BLaER1 treated with 17β-estradiol and CSF1 and Interleukin-3, amounts not matched to agents 10 nM and 100 nM (cell line): Measurements from ENCODE around the gene NKD2.
"Not testable (repeated sequence)": the region's sequence is repeated elsewhere in the genome, so short reads cannot be mapped to it uniquely, and the experiment has no call there.

Experiments used
- H3K27ac ChIP-seq, 11 experiments: shearing (Covaris generic); formaldehyde crosslinking; 2 replicates each; pipeline ENCODE4 v1.8.1; 2022
- H3K27me3 ChIP-seq, 11 experiments: shearing (Covaris generic); formaldehyde crosslinking; 2 replicates each; pipeline ENCODE4 v1.8.1; 2022
- H3K36me3 ChIP-seq, 11 experiments: shearing (Covaris generic); formaldehyde crosslinking; 2 replicates each; pipeline ENCODE4 v1.8.1; 2022
- H3K4me1 ChIP-seq, 10 experiments: shearing (Covaris generic); formaldehyde crosslinking; 2 replicates each; pipeline ENCODE4 v1.8.1; 2022
- H3K4me2 ChIP-seq, 11 experiments: shearing (Covaris generic); formaldehyde crosslinking; 2 replicates each; pipeline ENCODE4 v1.8.1; 2022
- H3K4me3 ChIP-seq, 10 experiments: shearing (Covaris generic); formaldehyde crosslinking; 2 replicates each; pipeline ENCODE4 v1.8.1; 2022
- H3K9ac ChIP-seq, 11 experiments: shearing (Covaris generic); formaldehyde crosslinking; 2 replicates each; pipeline ENCODE4 v1.8.1; 2022
- H3K9me3 ChIP-seq, 11 experiments: shearing (Covaris generic); formaldehyde crosslinking; replicated peaks in 1 of 11; 2 replicates each; pipeline ENCODE4 v1.8.1; 2022
- H4K20me1 ChIP-seq, 11 experiments: shearing (Covaris generic); formaldehyde crosslinking; 2 replicates each; pipeline ENCODE4 v1.8.1; 2022
- Cebpa-rat ChIP-seq, 11 experiments: shearing (Covaris generic); IDR thresholded peaks; 2 replicates each; pipeline ENCODE4 v1.8.1; 2022

NKD2 gene

DNA sequence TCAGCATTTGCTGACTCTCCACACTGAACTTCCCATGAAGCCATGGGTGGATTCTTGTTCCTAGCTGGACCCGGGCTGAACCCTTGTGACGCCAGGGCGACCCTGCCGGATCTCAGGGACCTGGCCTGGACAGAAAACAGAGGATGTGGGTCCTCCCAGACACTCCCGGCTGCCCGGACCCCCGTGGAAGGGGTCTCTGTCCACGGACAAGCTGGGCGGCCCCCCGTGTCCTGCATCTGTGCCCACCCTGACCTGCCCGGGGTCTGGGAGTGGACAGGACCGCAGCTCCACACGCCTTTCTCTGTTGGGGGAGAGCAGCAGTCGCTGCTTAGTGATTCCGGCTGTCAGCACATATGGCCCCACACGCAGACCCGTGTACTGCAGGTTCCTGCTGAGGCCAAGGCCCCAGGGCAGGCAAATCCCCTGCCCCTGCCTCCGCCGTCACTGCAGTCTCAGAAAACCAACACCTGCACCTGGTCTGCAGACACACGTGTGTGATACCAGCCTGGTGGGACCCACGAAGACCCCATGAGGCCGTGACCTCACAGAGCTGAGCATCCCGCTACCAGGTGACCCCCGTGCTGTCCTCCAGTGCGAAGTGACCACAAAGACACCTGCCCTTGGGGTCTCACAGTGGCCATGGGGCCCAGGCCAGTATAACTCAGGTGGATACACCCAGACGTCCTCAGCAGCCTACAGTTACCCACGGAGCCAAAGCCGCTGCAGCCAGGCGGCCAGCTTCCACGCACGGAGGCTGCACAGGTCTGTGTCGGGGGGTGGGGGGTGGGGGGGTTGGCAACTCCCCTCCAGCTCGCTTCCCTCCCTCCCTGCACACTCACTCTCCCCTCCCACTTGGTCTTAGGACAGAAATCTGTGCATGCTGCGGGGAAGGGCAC, 50.6 kb downstream of the NKD2 start:
- Histone ChIP-seq H3K4me2 (no peak overlapping the region), H3K36me3 (peaks cover 0 to 44% (median 9%) of the 10 kb centered on the region in 11 experiments; a peak in 9 of 22 replicates), H3K27me3 (peaks cover 0 to 2% (median 0%) of the 10 kb centered on the region in 11 experiments; a peak in 1 of 22 replicates), H3K4me1 (peaks cover 15 to 31% (median 27%) of the 10 kb centered on the region in 10 experiments), H4K20me1 (peaks cover 0 to 49% (median 13%) of the 10 kb centered on the region in 11 experiments; a peak in 17 of 22 replicates), H3K9ac (no peak overlapping the region), H3K4me3 (no peak overlapping the region), H3K27ac (no peak overlapping the region), H3K9me3 (no peaks in the 10 kb centered on the region)
- no peak for TF ChIP-seq Cebpa-rat (IDR thresholded peaks at IDR 0.05)

DNA sequence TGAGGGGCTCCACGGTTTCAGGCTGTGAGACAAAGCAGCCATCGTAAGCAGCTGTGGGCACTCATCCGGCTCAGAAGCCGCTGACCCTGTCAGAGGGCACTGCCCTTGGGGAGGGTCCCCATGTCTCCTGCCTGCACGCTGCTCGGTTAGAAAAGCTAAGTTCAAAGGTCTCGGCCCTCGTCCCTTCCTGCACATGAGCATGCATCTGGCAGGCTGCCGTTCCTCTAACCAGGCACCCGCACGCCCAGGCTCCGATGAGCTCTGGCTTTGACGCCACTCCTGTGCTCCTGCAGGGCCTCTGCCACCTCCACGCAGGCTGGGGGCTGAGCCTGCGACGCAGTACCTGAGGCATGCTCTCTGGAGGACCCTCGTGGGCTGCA, 51.3 kb downstream of the NKD2 start:
- Histone ChIP-seq H3K4me2 (no peak overlapping the region), H3K4me1 (peaks cover 9 to 24% (median 20%) of the 10 kb centered on the region in 10 experiments)
- TF ChIP-seq Cebpa-rat (IDR thresholded peaks at IDR 0.05) = no peak

DNA sequence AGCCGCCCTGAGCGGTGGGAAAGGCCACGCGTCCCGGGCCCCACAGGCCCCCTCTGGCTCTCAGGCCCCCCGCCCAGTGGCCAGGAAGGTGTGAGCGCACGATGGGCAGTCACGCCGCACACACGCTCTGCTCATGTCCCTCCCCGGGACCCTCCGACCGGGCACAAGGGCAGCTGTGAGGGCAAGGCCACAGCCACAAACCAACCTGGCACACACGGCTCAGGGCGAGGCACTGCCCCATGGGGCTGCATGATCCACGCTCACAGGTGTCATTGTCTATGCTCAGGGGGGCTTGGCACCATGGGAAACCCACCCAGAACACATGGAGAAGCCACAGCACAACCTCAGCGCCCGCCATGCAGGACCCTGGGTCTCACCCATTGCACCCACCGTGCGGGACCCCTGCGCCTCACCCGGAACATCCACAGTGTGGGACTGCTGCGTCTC, 52.0 kb downstream of the NKD2 start:
- no peak overlapping the region for H3K4me3 ChIP-seq
- H3K27me3 ChIP-seq = no peaks in the 10 kb centered on the region
- H3K4me2 ChIP-seq = no peak overlapping the region
- peaks cover 0 to 56% (median 7%) of the 10 kb centered on the region in 11 experiments; a peak in 9 of 22 replicates for H3K36me3 ChIP-seq
- H4K20me1 ChIP-seq = peaks cover 0 to 38% (median 6%) of the 10 kb centered on the region in 11 experiments; a peak in 8 of 22 replicates
- H3K27ac ChIP-seq = no peak overlapping the region
- peaks cover 7 to 17% (median 14%) of the 10 kb centered on the region in 10 experiments; a peak in 19 of 20 replicates for H3K4me1 ChIP-seq
- H3K9me3 ChIP-seq = no peaks in the 10 kb centered on the region
- no peak overlapping the region for H3K9ac ChIP-seq
- TF ChIP-seq Cebpa-rat (IDR thresholded peaks at IDR 0.05) = no peak

More for the DNA sequence above, 51.3 kb downstream of the NKD2 start:
- Histone ChIP-seq H3K4me3 (no peak overlapping the region), H4K20me1 (peaks cover 0 to 44% (median 7%) of the 10 kb centered on the region in 11 experiments; a peak in 10 of 22 replicates), H3K36me3 (peaks cover 0 to 49% (median 10%) of the 10 kb centered on the region in 11 experiments; a peak in 9 of 22 replicates), H3K27me3 (no peaks in the 10 kb centered on the region), H3K27ac (no peak overlapping the region), H3K9me3 (no peaks in the 10 kb centered on the region), H3K9ac (no peak overlapping the region)

DNA sequence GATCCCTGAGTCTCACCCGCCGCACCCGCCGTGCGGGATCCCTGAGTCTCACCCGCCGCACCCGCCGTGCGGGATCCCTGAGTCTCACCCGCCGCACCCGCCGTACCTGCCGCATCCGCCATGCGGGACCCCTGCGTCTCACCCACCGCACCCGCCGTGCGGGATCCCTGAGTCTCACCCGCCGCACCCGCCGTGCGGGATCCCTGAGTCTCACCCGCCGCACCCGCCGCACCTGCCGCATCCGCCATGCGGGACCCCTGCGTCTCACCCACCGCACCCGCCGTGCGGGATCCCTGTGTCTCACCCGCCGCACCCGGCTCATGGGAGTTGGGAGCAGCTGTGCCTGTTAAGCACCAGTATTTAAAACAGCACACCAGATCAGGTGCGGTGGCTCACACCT, 52.7 kb downstream of the NKD2 start:
- not testable (repeated sequence) for H3K27me3 ChIP-seq, H3K9ac ChIP-seq, H3K4me3 ChIP-seq, H3K4me2 ChIP-seq, H3K27ac ChIP-seq, H3K9me3 ChIP-seq
- peaks cover 0 to 10% (median 6%) of the 10 kb centered on the region in 10 experiments; a peak in 15 of 20 replicates for H3K4me1 ChIP-seq
- peaks cover 0 to 56% (median 0%) of the 10 kb centered on the region in 11 experiments; a peak in 9 of 22 replicates for H3K36me3 ChIP-seq
- peaks cover 0 to 38% (median under 1%) of the 10 kb centered on the region in 11 experiments; a peak in 7 of 22 replicates for H4K20me1 ChIP-seq

DNA sequence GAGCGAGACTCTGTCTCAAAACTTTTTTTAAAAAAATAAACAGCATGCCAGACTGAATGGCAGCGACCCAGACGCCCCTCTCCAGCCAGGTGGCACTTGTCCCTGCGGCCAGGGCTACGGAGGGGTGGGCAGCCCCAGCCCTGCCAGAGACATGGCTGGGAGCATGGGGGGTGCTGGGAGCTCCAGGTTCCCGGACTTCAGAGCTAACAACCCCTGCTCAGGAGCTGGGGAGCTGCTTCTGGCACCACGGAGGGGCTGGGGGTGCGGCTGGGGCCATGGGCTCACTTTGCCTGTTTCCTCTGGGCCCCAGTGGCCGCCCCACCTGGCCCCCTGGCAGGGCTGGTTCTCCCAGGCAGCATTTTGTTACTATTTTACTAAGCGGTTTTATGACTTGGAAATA, 53.3 kb downstream of the NKD2 start:
- H3K9me3 ChIP-seq = no peaks in the 10 kb centered on the region
- peaks cover 0 to 52% (median 0%) of the 10 kb centered on the region in 11 experiments; a peak in 9 of 22 replicates for H3K36me3 ChIP-seq
- H3K4me2 ChIP-seq = no peak overlapping the region
- peaks cover 0 to 8% (median under 1%) of the 10 kb centered on the region in 10 experiments; a peak in 9 of 20 replicates for H3K4me1 ChIP-seq
- peaks cover 0 to 38% (median 0%) of the 10 kb centered on the region in 11 experiments; a peak in 8 of 22 replicates for H4K20me1 ChIP-seq
- no peak overlapping the region for H3K4me3 ChIP-seq
- no peak for TF ChIP-seq Cebpa-rat (IDR thresholded peaks at IDR 0.05)
- no peaks in the 10 kb centered on the region for H3K27me3 ChIP-seq
- no peak overlapping the region for H3K27ac ChIP-seq
- no peak overlapping the region for H3K9ac ChIP-seq

DNA sequence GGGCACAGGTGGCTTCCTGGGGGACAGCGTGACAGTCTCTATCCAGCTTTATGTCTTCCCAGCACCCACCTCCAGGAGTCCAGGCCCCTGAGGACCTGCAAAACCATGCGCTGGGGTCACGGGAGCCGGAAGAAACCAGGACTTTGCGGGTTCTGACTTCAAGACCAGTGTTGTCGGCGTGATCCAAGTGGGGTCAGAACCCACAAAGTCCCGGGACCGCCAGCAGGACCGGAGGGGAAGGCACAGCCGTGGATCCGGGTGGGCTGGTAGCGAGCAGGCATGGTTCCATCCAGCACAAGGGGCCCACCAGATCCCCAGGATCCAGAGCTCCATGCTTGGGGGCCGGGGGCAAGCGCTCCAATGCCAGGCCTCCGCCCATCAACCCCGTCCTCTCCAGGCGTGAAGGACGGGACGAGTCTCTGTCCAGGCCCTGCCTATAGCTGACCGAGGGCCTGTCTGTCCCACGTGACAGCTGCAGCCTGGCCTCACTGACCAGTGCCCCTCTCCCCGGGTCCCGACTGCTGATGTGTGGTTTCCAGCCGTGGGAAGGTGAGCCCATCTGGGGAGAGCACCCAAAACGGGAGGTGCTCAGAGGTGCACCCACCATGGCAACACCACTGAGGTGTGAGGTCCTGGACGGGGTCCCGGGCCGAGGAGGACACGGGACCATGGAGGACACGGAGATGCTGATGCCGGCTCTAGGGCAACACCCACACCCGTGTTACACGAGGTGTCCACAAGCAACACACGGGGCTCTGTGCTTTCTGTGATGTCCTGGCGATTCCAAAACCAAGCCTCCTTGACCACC, 54.4 kb downstream of the NKD2 start:
- no peaks in the 10 kb centered on the region for H3K27me3 ChIP-seq
- H3K9ac ChIP-seq = no peak overlapping the region
- peaks cover 0 to 39% (median 2%) of the 10 kb centered on the region in 11 experiments; a peak in 8 of 22 replicates for H4K20me1 ChIP-seq
- TF ChIP-seq Cebpa-rat (IDR thresholded peaks at IDR 0.05) = no peak
- H3K4me1 ChIP-seq = peaks cover 0 to 11% (median 6%) of the 10 kb centered on the region in 10 experiments; a peak in 6 of 20 replicates
- no peak overlapping the region for H3K4me3 ChIP-seq
- no peak overlapping the region for H3K27ac ChIP-seq
- no peaks in the 10 kb centered on the region for H3K9me3 ChIP-seq
- H3K36me3 ChIP-seq = peaks cover 0 to 41% (median 0%) of the 10 kb centered on the region in 11 experiments; a peak in 9 of 22 replicates
- H3K4me2 ChIP-seq = no peak overlapping the region

DNA sequence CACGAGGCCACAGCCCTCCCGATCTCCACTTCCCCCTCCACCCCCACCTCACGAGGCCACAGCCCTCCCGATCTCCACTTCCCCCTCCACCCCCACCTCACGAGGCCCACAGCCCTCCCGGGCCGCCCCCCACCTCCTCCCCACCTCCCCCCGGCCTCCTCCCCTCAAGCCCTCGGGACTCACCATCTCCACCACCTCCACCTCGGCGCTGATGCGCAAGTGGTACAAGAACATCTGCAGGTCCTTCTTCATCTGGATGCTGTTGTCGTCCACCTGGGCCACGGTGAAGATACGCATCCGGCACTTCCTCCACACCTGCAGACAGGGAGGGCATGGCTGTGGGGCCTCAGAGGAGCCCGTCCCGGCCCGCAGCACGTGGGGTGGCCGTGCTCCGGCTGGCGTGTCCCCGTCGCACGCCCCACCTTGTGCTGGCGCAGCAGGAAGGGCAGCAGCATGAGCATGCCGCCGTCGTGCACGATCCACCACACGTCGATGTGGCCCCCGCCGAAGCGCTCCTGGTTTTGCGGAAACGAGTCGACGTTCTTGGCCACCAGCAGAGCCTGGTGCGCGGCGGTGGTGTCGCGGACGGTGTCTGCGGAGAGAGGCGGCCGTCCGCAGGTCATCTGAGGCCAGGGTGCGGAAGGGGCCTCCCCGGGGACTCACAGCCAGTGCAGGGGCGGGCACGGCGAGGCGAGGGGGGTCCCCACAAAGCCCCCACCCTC, 55.2 kb downstream of the NKD2 start:
- no peaks in the 10 kb centered on the region for H3K27me3 ChIP-seq
- H3K9me3 ChIP-seq = no peaks in the 10 kb centered on the region
- H3K9ac ChIP-seq = no peak overlapping the region
- peaks cover 0 to 11% (median 6%) of the 10 kb centered on the region in 10 experiments; a peak in 6 of 20 replicates for H3K4me1 ChIP-seq
- H3K36me3 ChIP-seq = peaks cover 0 to 38% (median 0%) of the 10 kb centered on the region in 11 experiments; a peak in 9 of 22 replicates
- H3K4me3 ChIP-seq = no peak overlapping the region
- TF ChIP-seq Cebpa-rat (IDR thresholded peaks at IDR 0.05) = no peak
- H3K4me2 ChIP-seq = no peak overlapping the region
- no peak overlapping the region for H3K27ac ChIP-seq
- H4K20me1 ChIP-seq = peaks cover 0 to 35% (median 2%) of the 10 kb centered on the region in 11 experiments; a peak in 9 of 22 replicates
